Ishikawa (cell line): ENCODE results near the gene BEND4.

ENCODE experiments used
- FOXM1 ChIP-seq: IDR thresholded peaks from 2 replicates; pipeline ENCODE4 v1.6.1; 2012; ENCODE audit warnings: low read depth, borderline replicate concordance
- RAD21 ChIP-seq: IDR thresholded peaks from 2 replicates; pipeline ENCODE4 v1.6.1; 2012; ENCODE audit warnings: low read depth
- YY1 ChIP-seq: IDR thresholded peaks from 2 replicates; pipeline ENCODE4 v1.6.1; 2012; ENCODE audit warnings: low read depth
- TF ChIP-seq, protein P1 (sequence below): IDR thresholded peaks from 2 replicates; pipeline ENCODE4 v1.6.1; 2012

DNA sequence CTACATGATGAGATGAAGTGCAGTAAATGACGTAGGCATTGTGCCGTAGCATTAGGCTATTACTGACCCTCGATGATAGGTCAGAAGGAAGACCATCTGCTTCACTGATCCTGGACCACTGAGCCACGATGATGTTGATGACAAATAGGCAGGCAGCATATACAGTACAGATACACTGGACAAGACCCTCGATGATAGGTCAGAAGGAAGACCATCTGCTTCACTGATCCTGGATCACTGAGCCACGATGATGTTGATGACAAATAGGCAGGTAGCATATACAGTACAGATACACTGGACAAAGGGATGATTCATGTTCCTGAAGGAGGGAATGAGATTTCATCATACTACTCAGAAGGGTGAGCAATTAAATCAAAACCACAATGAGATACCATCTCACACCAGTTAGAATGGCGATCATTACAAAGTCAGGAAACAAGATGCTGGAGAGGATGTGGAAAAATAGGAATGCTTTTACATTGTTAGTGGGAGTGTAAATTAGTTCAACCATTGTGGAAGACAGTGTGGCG is 50.9 kb downstream of the BEND4 start:
- TF ChIP-seq YY1 (no peak), RAD21 (no peak), FOXM1 (no peak)
- TF ChIP-seq, protein P1, sequence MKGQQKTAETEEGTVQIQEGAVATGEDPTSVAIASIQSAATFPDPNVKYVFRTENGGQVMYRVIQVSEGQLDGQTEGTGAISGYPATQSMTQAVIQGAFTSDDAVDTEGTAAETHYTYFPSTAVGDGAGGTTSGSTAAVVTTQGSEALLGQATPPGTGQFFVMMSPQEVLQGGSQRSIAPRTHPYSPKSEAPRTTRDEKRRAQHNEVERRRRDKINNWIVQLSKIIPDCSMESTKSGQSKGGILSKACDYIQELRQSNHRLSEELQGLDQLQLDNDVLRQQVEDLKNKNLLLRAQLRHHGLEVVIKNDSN = no peak
